Activated naive CD4-positive, alpha-beta T cell treated with anti-CD3 and anti-CD28 coated beads, Interleukin-2, amount 50 U/mL, for 72 hours (primary cell): ENCODE data around the gene DPYSL3. TPM values are rescaled to one million over a fixed set of nuclear protein-coding genes. Genes with fewer than 3 reads are reported as not detected.
"Not testable (repeated sequence)": the region's sequence is repeated elsewhere in the genome, so short reads cannot be mapped to it uniquely, and the experiment has no call there.

Source experiments
- ATAC-seq, 2 donors: fragments of 150-1000 bp; cut with Tn5 transposase; 2 replicates each; pipeline ENCODE4 v1.10.0; 2021; ENCODE audit warnings: mild to moderate bottlenecking in 2 of 2, moderate library complexity in 2 of 2
- DNase-seq, 2 donors: peaks; one replicate each; pipeline ENCODE4 v3.0.0; 2021 to 2022; ENCODE audit warnings: low spot score in 2 of 2
- H3K27ac Mint-ChIP-seq, 2 donors: one replicate each; pipeline ENCODE4 v1.8.0; 2022; ENCODE audit warnings: mild to moderate bottlenecking in 2 of 2, mixed read lengths in 2 of 2
- H3K36me3 Mint-ChIP-seq, 2 donors: one replicate each; pipeline ENCODE4 v1.8.0; 2022; ENCODE audit warnings: mixed read lengths in 2 of 2
- H3K9me3 Mint-ChIP-seq, 2 donors: one replicate each; pipeline ENCODE4 v1.8.0; 2022; ENCODE audit warnings: mixed read lengths in 2 of 2
- total RNA-seq, 2 donors: library from RNA; stranded (reverse); gene quantifications; one replicate each; pipeline ENCODE4 v1.2.3, GENCODE V29; 2022

DPYSL3 gene
- total RNA-seq, 2 donors from 2014 or later = 0.54 TPM; not detected in 1

GRCh38 chr5:147382776-147383175 lies 127.1 kb downstream of the DPYSL3 start:
- DNase-seq = no peak
- no peak for ATAC-seq
- Mint-ChIP-seq H3K27ac (no peak overlapping the region), H3K36me3 (peaks cover 0 to 8% of the 10 kb centered on the region in 2 donors), H3K9me3 (peaks cover 0 to 7% of the 10 kb centered on the region in 2 donors)

DNA sequence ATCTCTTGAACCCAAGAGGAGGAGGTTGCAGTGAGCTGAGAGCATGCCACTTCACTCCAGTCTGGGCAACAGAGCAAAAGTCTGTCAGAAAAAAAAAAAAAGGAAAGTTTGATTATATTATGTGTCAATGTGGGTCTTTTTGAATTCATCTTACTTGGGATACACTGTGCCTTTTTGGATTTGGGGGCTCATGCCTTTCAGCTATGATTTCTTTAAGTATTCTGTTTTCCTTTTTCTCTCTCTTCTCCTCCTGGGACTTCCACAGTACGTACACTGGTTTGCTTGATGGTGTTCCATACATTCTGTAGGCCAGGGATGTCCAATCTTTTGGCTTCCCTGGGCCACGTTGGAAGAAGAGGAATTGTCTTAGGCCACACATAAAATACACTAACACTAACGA lies 128.3 kb downstream of the DPYSL3 start:
- H3K36me3 Mint-ChIP-seq = peaks cover 0 to 8% of the 10 kb centered on the region in 2 donors
- DNase-seq (no peak), ATAC-seq (no peak)
- no peak overlapping the region for H3K27ac Mint-ChIP-seq
- peaks cover 0 to 7% of the 10 kb centered on the region in 2 donors for H3K9me3 Mint-ChIP-seq

DNA sequence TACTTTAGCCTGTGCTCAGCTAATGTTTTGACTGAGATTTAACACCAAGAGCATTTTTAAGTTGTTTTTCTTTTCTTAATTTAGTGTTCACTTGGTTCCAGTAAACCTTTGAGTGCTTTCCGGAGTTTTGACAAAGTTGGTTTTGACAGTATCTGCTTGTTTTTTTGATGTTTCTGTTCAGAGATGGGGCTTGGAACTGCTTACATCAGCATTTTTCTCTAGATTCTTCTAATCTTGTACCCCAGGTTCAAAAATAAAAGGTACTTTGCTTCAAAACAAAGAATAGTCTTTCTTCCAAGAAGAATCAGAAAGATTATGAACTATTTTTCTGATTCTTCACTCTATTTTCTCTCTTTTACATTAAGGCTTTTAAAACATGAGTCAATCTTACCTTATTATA lies 132.2 kb downstream of the DPYSL3 start:
- peaks cover 0 to 8% of the 10 kb centered on the region in 2 donors for H3K36me3 Mint-ChIP-seq
- no peak for DNase-seq
- no peak for ATAC-seq
- H3K9me3 Mint-ChIP-seq = peaks cover 0 to 7% of the 10 kb centered on the region in 2 donors
- H3K27ac Mint-ChIP-seq = no peak overlapping the region

- H3K27ac Mint-ChIP-seq = no peak overlapping the region
- ATAC-seq (no peak), DNase-seq (no peak)
- peaks cover 4 to 7% of the 10 kb centered on the region in 2 donors for H3K9me3 Mint-ChIP-seq
- H3K36me3 Mint-ChIP-seq = peaks cover 0 to 8% of the 10 kb centered on the region in 2 donors
Measured at GRCh38 chr5:147375151-147375550, 134.7 kb downstream of the DPYSL3 start.

- Mint-ChIP-seq H3K27ac (no peak overlapping the region), H3K36me3 (no peaks in the 10 kb centered on the region), H3K9me3 (peaks cover 0 to 4% of the 10 kb centered on the region in 2 donors)
- no peak for ATAC-seq
- no peak for DNase-seq
Measured at GRCh38 chr5:147373328-147373727, 136.5 kb downstream of the DPYSL3 start.

GRCh38 chr5:147372191-147372590 lies 137.7 kb downstream of the DPYSL3 start:
- Mint-ChIP-seq H3K36me3 (no peaks in the 10 kb centered on the region), H3K27ac (no peak overlapping the region), H3K9me3 (peaks cover 0 to 4% of the 10 kb centered on the region in 2 donors)
- no peak for DNase-seq
- ATAC-seq = no peak

GRCh38 chr5:147371290-147371689 lies 138.6 kb downstream of the DPYSL3 start:
- Mint-ChIP-seq H3K27ac (no peak overlapping the region), H3K36me3 (no peaks in the 10 kb centered on the region), H3K9me3 (peaks cover 0 to 4% of the 10 kb centered on the region in 2 donors)
- ATAC-seq (no peak), DNase-seq (no peak)

GRCh38 chr5:147369742-147370374 lies 140.0 kb downstream of the DPYSL3 start:
- no peak for DNase-seq
- H3K27ac Mint-ChIP-seq = no peak overlapping the region
- H3K36me3 Mint-ChIP-seq = no peaks in the 10 kb centered on the region
- no peak for ATAC-seq
- H3K9me3 Mint-ChIP-seq = peaks cover 4 to 5% of the 10 kb centered on the region in 2 donors

DNA sequence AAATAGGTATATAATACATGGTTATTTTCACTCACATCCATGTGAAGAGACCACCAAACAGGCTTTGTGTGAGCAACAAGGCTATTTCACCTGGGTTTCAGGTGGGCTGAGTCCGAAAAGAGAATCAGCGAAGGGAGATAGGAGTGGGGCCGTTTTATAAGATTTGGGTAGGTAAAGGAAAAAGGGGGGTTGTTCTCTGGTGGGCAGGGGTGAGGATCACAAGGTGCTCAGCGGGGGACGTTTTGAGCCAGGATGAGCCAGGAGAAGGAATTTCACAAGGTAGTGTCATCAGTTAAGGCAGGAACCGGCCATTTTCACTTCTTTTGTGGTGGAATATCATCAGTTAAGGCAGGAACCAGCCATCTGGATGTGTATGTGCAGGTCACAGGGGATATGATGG lies 142.5 kb downstream of the DPYSL3 start:
- ATAC-seq, H3K9me3 Mint-ChIP-seq, H3K27ac Mint-ChIP-seq, H3K36me3 Mint-ChIP-seq, DNase-seq: not testable (repeated sequence)

- no peaks in the 10 kb centered on the region for H3K36me3 Mint-ChIP-seq
- ATAC-seq = no peak
- H3K27ac Mint-ChIP-seq = no peak overlapping the region
- no peak for DNase-seq
- peaks cover 4 to 9% of the 10 kb centered on the region in 2 donors for H3K9me3 Mint-ChIP-seq
Measured at GRCh38 chr5:147361441-147362175, 148.3 kb downstream of the DPYSL3 start.

- H3K27ac Mint-ChIP-seq = no peak overlapping the region
Measured at GRCh38 chr5:147360816-147361215, 149.1 kb downstream of the DPYSL3 start.

DNA sequence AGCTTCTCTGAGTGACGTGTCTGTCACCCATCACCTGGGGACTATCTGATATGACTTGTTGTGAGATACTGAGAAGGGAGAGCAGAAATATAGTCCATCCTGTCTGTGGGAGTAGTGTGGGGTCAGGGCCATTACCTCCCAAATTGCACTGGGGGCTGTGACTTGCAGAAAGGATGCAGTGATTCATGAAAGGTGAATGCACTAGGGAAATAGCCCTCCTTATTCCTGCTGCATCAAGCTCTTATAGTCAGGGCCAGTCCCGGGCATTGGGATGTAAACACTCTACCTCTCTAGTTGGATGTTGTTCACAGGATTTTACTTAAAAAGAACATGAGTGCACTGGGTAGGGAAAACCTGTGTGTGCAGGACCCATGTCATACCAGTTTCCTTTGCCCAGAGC lies 150.3 kb downstream of the DPYSL3 start:
- Mint-ChIP-seq H3K27ac (no peak overlapping the region), H3K9me3 (peaks cover 4% of the 10 kb centered on the region in 2 donors), H3K36me3 (no peaks in the 10 kb centered on the region)
- ATAC-seq = no peak
- no peak for DNase-seq

More at GRCh38 chr5:147360816-147361215, 149.1 kb downstream of the DPYSL3 start:
- ATAC-seq (no peak), DNase-seq (no peak)
- Mint-ChIP-seq H3K36me3 (no peaks in the 10 kb centered on the region), H3K9me3 (peaks cover 4 to 9% of the 10 kb centered on the region in 2 donors)

- DNase-seq (no peak), ATAC-seq (no peak)
- Mint-ChIP-seq H3K9me3 (peaks cover 1 to 2% of the 10 kb centered on the region in 2 donors), H3K27ac (no peak overlapping the region), H3K36me3 (no peaks in the 10 kb centered on the region)
Measured at GRCh38 chr5:147359101-147359500, 150.8 kb downstream of the DPYSL3 start.

DNA sequence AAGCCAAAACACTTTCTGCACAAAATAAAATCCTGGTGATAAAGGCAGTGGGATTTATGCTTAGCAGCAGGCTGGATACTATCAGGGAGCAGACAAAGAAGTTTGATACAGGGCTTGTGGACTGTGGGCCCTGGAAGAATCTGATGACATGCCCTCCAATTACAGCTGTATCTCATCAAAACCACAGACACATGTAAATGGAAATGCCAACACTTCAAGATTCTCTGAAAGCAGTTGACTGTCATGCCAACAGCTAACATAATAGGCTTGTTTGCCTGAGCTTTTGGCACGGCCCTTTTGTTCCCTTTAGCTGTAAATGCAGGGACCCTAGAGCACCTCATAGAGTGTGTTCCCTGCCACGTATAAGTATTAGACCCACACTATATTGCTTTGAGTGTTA lies 160.6 kb downstream of the DPYSL3 start:
- H3K9me3 Mint-ChIP-seq = peaks cover 0 to 6% of the 10 kb centered on the region in 2 donors
- no peak overlapping the region for H3K27ac Mint-ChIP-seq
- DNase-seq = no peak
- no peaks in the 10 kb centered on the region for H3K36me3 Mint-ChIP-seq
- no peak for ATAC-seq

GRCh38 chr5:147348451-147348850 lies 161.4 kb downstream of the DPYSL3 start:
- no peak for DNase-seq
- Mint-ChIP-seq H3K9me3 (peaks cover 0 to 6% of the 10 kb centered on the region in 2 donors), H3K36me3 (no peaks in the 10 kb centered on the region), H3K27ac (no peak overlapping the region)
- no peak for ATAC-seq

- no peak for DNase-seq
- H3K27ac Mint-ChIP-seq = no peak overlapping the region
- no peaks in the 10 kb centered on the region for H3K36me3 Mint-ChIP-seq
- H3K9me3 Mint-ChIP-seq = peaks cover 0 to 6% of the 10 kb centered on the region in 2 donors
- ATAC-seq = no peak
Measured at GRCh38 chr5:147348046-147348445, 161.8 kb downstream of the DPYSL3 start.

DNA sequence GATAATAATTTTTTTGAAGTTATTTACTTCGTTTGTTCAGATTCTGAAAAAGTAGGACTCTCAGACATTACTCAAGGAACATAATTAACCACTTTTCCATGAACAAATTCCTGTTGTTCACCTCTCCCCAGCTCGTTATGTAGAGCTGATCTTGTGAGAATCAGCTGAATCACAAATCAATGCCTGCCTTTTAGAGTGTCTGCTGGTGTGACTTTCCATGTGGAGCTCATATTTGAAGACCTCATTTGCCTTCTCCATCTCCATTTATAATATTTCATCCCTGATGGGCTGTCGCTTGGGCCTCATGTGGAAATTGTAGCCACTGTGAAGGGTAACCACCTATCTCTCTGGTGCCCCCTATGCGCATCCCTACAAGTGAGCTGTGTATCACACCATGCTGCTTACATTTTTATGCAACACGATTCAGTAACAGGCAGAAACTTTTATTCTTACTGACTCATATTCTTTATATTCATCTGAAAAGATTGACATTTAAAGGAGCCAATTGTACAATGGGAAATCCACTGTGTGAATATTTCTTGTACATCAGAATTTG lies 163.8 kb downstream of the DPYSL3 start:
- H3K27ac Mint-ChIP-seq = no peak overlapping the region
- no peaks in the 10 kb centered on the region for H3K36me3 Mint-ChIP-seq
- H3K9me3 Mint-ChIP-seq = peaks cover 0 to 6% of the 10 kb centered on the region in 2 donors
- ATAC-seq (no peak), DNase-seq (no peak)
